Esophagus squamous epithelium (tissue), 5 donors: ENCODE data around the gene BCL2L15. TPM values are rescaled to one million over a fixed set of nuclear protein-coding genes. Genes with fewer than 3 reads are reported as not detected.

Source experiments
- DNase-seq: peaks from one replicate; lab custom pipeline; 2025; lab: John Stamatoyannopoulos, UW
- H3K27ac ChIP-seq, 4 donors: fragments of 200-600 bp; sonication (generic); one replicate each; pipeline ENCODE4 v1.5.1; 2016 to 2019; ENCODE audit warnings: mild to moderate bottlenecking in 1 of 4
- H3K27me3 ChIP-seq, 4 donors: fragments of 200-600 bp; sonication (generic); 1 replicate in 3 of 4; 2 replicates in 1 of 4; pipeline versions ENCODE4 v1.5.1 to v1.6.0; 2017 to 2021; ENCODE audit warnings: antibody characterized with exemption in 1 of 4
- H3K36me3 ChIP-seq, 3 donors: fragments of 200-600 bp; sonication (generic); one replicate each; pipeline ENCODE4 v1.5.1; 2016 to 2019
- H3K4me1 ChIP-seq, 3 donors: fragments of 200-600 bp; sonication (generic); one replicate each; pipeline ENCODE4 v1.5.1; 2017 to 2019
- H3K4me3 ChIP-seq, 4 donors: fragments of 200-600 bp; sonication (generic); 1 replicate in 3 of 4; 2 replicates in 1 of 4; pipeline ENCODE4 v1.5.1; 2016 to 2019; ENCODE audit warnings: mild to moderate bottlenecking in 2 of 4, moderate library complexity in 1 of 4
- H3K9me3 ChIP-seq, 3 donors: fragments of 200-600 bp; sonication (generic); one replicate each; pipeline ENCODE4 v1.5.1; 2016 to 2019
- CTCF ChIP-seq, 6 experiments: fragments of 450-650 bp in 4 of 6; fragments of 200-600 bp in 2 of 6; sonication (generic) in 2 of 6; IDR thresholded peaks; one replicate each; pipeline ENCODE4 v1.5.1; 2016 to 2019; ENCODE audit warnings: antibody characterized with exemption in 6 of 6, mild to moderate bottlenecking in 4 of 6, moderate library complexity in 4 of 6
- POLR2A ChIP-seq, 4 donors: fragments of 450-650 bp; IDR thresholded peaks; one replicate each; pipeline ENCODE4 v1.6.1; 2017; ENCODE audit warnings: antibody characterized with exemption in 4 of 4, mild to moderate bottlenecking in 4 of 4, moderate library complexity in 3 of 4
- WGBS, 2 donors: methylation state at CpG; one replicate each; pipeline ENCODE4 v1.1.5; 2018; 5-methylcytosine and 5-hydroxymethylcytosine counted together
- intact Hi-C: fragments of 100-400 bp; cut with DNase I; formaldehyde crosslinking; loops from one replicate; pipeline ENCODE4 v1.15.0; 2022
- total RNA-seq, 4 donors: library from RNA; depleted of rRNA; stranded (reverse); fragments of >200 nt; gene quantifications; one replicate each; pipeline ENCODE4 v1.1.0, GENCODE V29; 2016
- donor health status: DM: yes; HTN: yes; CAD: no.

The BCL2L15 gene
- total RNA-seq, 4 donors from 2014 or later = 0.76 to 6.8 (median 3.4) TPM

- H3K4me1 ChIP-seq = no peaks in the 10 kb centered on the region
- no peaks in the 10 kb centered on the region for H3K9me3 ChIP-seq
- no peak overlapping the region for H3K4me3 ChIP-seq
- no peak for TF ChIP-seq CTCF (IDR thresholded peaks at IDR 0.05)
- no peak for TF ChIP-seq POLR2A (IDR thresholded peaks at IDR 0.05)
- H3K36me3 ChIP-seq = peaks cover 0 to 66% (median 13%) of the 10 kb centered on the region in 3 donors
- no peak overlapping the region for H3K27ac ChIP-seq
- no peak for DNase-seq
- intact Hi-C loops = no loop called here
- WGBS, 2 donors = 83 to 86% methylated on average over 6 of the region's 6 CpGs
- no peaks in the 10 kb centered on the region for H3K27me3 ChIP-seq
Observed at GRCh38 chr1:113895098-113895497, 7.7 kb upstream of the BCL2L15 start.

- no peak for DNase-seq
- TF ChIP-seq POLR2A (IDR thresholded peaks at IDR 0.05) (no peak), CTCF (IDR thresholded peaks at IDR 0.05) (no peak)
- Histone ChIP-seq H3K27ac (no peak overlapping the region), H3K4me1 (peaks cover 0 to 9% (median 0%) of the 10 kb centered on the region in 3 donors), H3K27me3 (no peaks in the 10 kb centered on the region), H3K4me3 (no peak overlapping the region), H3K9me3 (no peaks in the 10 kb centered on the region), H3K36me3 (peaks cover 0 to 48% (median 9%) of the 10 kb centered on the region in 3 donors)
- intact Hi-C loops = no loop called here
- 94 to 100% methylated on average over 3 of the region's 3 CpGs for WGBS, 2 donors
Observed at GRCh38 chr1:113893267-113893666, 5.9 kb upstream of the BCL2L15 start.

GRCh38 chr1:113891631-113892220 is 4.3 kb upstream of the BCL2L15 start:
- 86 to 90% methylated on average over 7 to 11 of the region's 11 CpGs for WGBS, 2 donors
- peaks cover 0 to 25% (median 5%) of the 10 kb centered on the region in 3 donors for H3K4me1 ChIP-seq
- no peak overlapping the region for H3K27ac ChIP-seq
- H3K4me3 ChIP-seq = no peak overlapping the region
- intact Hi-C loops = no loop called here
- H3K27me3 ChIP-seq = no peaks in the 10 kb centered on the region
- H3K9me3 ChIP-seq = no peaks in the 10 kb centered on the region
- TF ChIP-seq POLR2A (IDR thresholded peaks at IDR 0.05) = no peak
- TF ChIP-seq CTCF (IDR thresholded peaks at IDR 0.05) = no peak
- peaks cover 0 to 32% (median 9%) of the 10 kb centered on the region in 3 donors for H3K36me3 ChIP-seq
- DNase-seq = no peak

- intact Hi-C loops = no loop called here
- no peak for TF ChIP-seq CTCF (IDR thresholded peaks at IDR 0.05)
- TF ChIP-seq POLR2A (IDR thresholded peaks at IDR 0.05) = no peak
- Histone ChIP-seq H3K27me3 (no peaks in the 10 kb centered on the region), H3K36me3 (peaks cover 0 to 23% (median 3%) of the 10 kb centered on the region in 3 donors), H3K4me3 (no peak overlapping the region), H3K9me3 (no peaks in the 10 kb centered on the region), H3K4me1 (peaks cover 0 to 34% (median 6%) of the 10 kb centered on the region in 3 donors), H3K27ac (no peak overlapping the region)
- 55 to 64% methylated on average over 2 of the region's 2 CpGs for WGBS, 2 donors
- no peak for DNase-seq
Observed at GRCh38 chr1:113890816-113891215, 3.4 kb upstream of the BCL2L15 start.

- peak overlapping the region in 2 of 4 donors; percentile 4 to 22 for H3K4me3 ChIP-seq
- H3K4me1 ChIP-seq = peaks cover 0 to 56% (median 17%) of the 10 kb centered on the region in 3 donors
- no peaks in the 10 kb centered on the region for H3K9me3 ChIP-seq
- TF ChIP-seq CTCF (IDR thresholded peaks at IDR 0.05) = no peak
- TF ChIP-seq POLR2A (IDR thresholded peaks at IDR 0.05) = no peak
- 53 to 69% methylated on average over 14 to 15 of the region's 17 CpGs for whole genome bisulfite sequencing, 2 donors
- intact Hi-C loops = no loop called here
- no peak for DNase-seq
- peak overlapping the region; percentile 64 to 80 (median 70) for H3K27ac ChIP-seq
- no peaks in the 10 kb centered on the region for H3K27me3 ChIP-seq
- no peaks in the 10 kb centered on the region for H3K36me3 ChIP-seq
Observed at GRCh38 chr1:113886417-113887401, 672 bp downstream of the BCL2L15 start.
